Hindlimb muscle (tissue), 1 donor: ENCODE measurements around the gene SULT1A2. TPM values are rescaled to one million over a fixed set of nuclear protein-coding genes. Genes with fewer than 3 reads are reported as not detected.
A peak's percentile ranks its signal among the peaks of the same experiment; 100 is the strongest.
"Not testable (repeated sequence)": the region's sequence is repeated elsewhere in the genome, so short reads cannot be mapped to it uniquely, and the experiment has no call there.

ENCODE experiments used
- DNase-seq: peaks from one replicate; pipeline ENCODE4 v3.0.0-alpha.2; 2013
- polyA plus RNA-seq: library from polyadenylated mRNA; unstranded; fragments of 120-200 nt; gene quantifications from one replicate; pipeline ENCODE4 v1.2.1, GENCODE V29; 2013; ENCODE audit not compliant: insufficient read length

Gene SULT1A2
- polyA plus RNA-seq, 1 donor: 0.96 TPM

DNA sequence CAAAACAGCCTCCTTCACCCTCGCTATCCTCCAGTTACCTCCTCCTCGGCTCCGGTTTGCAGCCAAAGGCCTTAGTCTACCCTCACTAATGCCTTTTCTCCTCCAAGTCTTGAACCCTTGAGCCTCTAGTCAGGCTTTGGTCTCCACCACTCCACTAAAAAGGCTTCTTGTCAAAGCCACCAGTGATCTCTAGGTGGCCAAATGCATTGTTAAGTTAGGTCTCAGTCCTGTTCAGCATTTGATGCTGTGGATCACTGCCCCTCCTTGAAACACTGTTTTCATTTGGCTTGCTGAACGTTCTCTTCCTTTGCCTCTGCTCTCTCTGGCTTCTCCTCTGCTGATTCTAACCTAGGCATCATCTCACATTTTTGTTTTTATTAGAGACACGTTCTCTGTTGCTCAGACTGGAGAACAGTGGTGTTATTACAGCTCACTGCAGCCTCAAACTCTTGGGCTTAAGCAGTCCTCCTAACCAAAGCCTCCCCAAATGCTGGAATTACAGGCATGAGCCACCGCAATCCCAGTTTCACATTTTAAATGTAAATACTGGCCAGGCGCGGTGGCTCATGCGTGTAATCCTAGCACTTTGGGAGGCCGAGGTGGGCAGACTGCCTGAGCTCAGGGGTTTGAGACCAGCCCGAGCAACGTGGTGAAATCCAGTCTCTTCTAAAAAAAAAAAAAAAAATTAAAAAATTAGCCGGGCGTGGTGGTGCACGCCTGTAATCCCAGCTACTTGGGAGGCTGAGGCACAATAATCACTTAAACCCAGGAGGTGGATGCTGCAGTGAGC, 42.0 kb downstream of the SULT1A2 start:
- no peak for DNase-seq

- peak; percentile 94 for DNase-seq
Observed at GRCh38 chr16:28553776-28554633, 42.8 kb downstream of the SULT1A2 start, which contains the start of gene SGF29. TSS of gene SGF29 (plus strand) at chr16:28553920. CDS start at chr16:28581070, 27,150 bp downstream.

- no peak for DNase-seq
Observed at GRCh38 chr16:28549301-28549899, 47.5 kb downstream of the SULT1A2 start.

GRCh38 chr16:28548306-28548802, 48.5 kb downstream of the SULT1A2 start:
- DNase-seq: no peak

DNA sequence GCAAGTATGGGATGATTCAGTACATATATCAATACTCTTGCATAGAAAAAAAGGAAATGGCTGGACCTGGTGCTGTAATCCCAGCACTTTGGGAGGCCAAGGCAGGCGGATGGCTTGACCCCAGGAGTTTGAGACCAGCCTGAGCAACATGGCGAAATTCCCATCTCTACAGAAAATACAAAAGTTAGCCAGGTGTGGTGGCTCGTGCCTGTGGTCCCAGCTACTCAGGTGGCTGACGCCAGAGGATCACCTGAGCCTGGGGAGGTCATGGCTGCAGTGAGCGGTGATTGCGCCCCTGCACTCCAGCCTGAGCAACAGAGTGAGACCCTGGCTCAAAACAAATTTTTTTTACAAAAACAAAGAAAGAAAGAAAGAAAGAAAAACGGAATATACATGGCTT, 50.2 kb downstream of the SULT1A2 start:
- no peak for DNase-seq

GRCh38 chr16:28545964-28546363, 50.9 kb downstream of the SULT1A2 start:
- not testable (repeated sequence) for DNase-seq

GRCh38 chr16:28544998-28545397, 51.9 kb downstream of the SULT1A2 start:
- DNase-seq: no peak

GRCh38 chr16:28543072-28543471, 53.8 kb downstream of the SULT1A2 start:
- no peak for DNase-seq

DNA sequence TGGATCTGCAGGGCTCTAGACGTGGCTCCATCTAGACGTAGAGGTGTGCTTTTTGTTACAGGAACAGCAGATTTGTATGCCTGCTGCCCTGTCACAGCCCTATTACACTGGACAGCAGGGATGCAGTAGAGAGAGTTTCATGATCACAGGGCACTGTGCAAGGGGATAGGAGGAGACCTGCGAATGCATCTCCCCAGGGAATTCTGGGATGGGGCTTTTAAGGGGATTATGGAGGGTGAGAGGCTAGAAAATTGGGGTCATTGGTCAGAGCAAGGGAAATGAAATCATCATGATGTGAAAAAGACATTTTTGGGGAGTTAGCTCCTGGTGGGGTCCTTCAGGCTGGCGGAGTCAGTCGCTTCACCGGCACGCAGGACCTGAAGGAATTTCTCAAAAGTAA, 54.2 kb downstream of the SULT1A2 start:
- no peak for DNase-seq

Other genes with a start within 250 kb of the SULT1A2 start
- gene NPIPB6, start 233.5 kb downstream of the SULT1A2 start, polyA plus RNA-seq: 1.4 TPM
- gene EIF3CL, start 193.2 kb downstream of the SULT1A2 start, polyA plus RNA-seq: 105 TPM
- not detected for gene NPIPB7, start 124.7 kb downstream of the SULT1A2 start, polyA plus RNA-seq
- gene CLN3, start 105.0 kb downstream of the SULT1A2 start, polyA plus RNA-seq: 17.4 TPM
- gene APOBR, start 102.4 kb downstream of the SULT1A2 start, polyA plus RNA-seq: 1.2 TPM
- not detected for gene IL27, start 90.2 kb downstream of the SULT1A2 start, polyA plus RNA-seq
- 29.7 TPM for gene NUPR1, start 58.1 kb downstream of the SULT1A2 start, polyA plus RNA-seq
- 19.8 TPM for gene SGF29, start 43.1 kb downstream of the SULT1A2 start, polyA plus RNA-seq
- gene SULT1A1, start 13.0 kb upstream of the SULT1A2 start, polyA plus RNA-seq: 8.8 TPM
- 2.6 TPM for gene NPIPB8, start 41.0 kb upstream of the SULT1A2 start, polyA plus RNA-seq
- gene EIF3C, start 114.4 kb upstream of the SULT1A2 start, polyA plus RNA-seq: 599 TPM
- gene NPIPB9, start 154.7 kb upstream of the SULT1A2 start, polyA plus RNA-seq: 2.6 TPM
- 85.5 TPM for gene ATXN2L, start 225.9 kb upstream of the SULT1A2 start, polyA plus RNA-seq
- 165 TPM for gene TUFM, start 249.3 kb upstream of the SULT1A2 start, polyA plus RNA-seq